ENCODE results near the gene ADAMTSL2.
"Not testable (repeated sequence)": the region's sequence is repeated elsewhere in the genome, so short reads cannot be mapped to it uniquely, and the experiment has no call there.

Gene ADAMTSL2

GRCh38 chr9:133560944-133561343, 26.4 kb downstream of the ADAMTSL2 start:
- no peak for DNase-seq

- DNase-seq, result no peak
Measured at GRCh38 chr9:133561976-133562554, 27.6 kb downstream of the ADAMTSL2 start.

GRCh38 chr9:133562611-133563290, 28.2 kb downstream of the ADAMTSL2 start:
- no peak for DNase-seq

- DNase-seq, result no peak
Measured at GRCh38 chr9:133563291-133563796, 28.8 kb downstream of the ADAMTSL2 start.

- DNase-seq, result not testable (repeated sequence)
Measured at GRCh38 chr9:133563814-133564213, 29.3 kb downstream of the ADAMTSL2 start.

- DNase-seq, result no peak
Measured at GRCh38 chr9:133564451-133565116, 30.1 kb downstream of the ADAMTSL2 start.

- DNase-seq, result no peak
Measured at GRCh38 chr9:133566382-133566781, 31.9 kb downstream of the ADAMTSL2 start.

GRCh38 chr9:133566817-133567216, 32.3 kb downstream of the ADAMTSL2 start:
- no peak for DNase-seq

- no peak for DNase-seq
Measured at GRCh38 chr9:133568186-133568585, 33.7 kb downstream of the ADAMTSL2 start.

- DNase-seq, result no peak
Measured at GRCh38 chr9:133569121-133569785, 34.7 kb downstream of the ADAMTSL2 start.

- no peak for DNase-seq
Measured at GRCh38 chr9:133569891-133570690, 35.6 kb downstream of the ADAMTSL2 start.

GRCh38 chr9:133570691-133571080, 36.2 kb downstream of the ADAMTSL2 start:
- DNase-seq, result no peak

GRCh38 chr9:133571391-133571890, 36.9 kb downstream of the ADAMTSL2 start:
- DNase-seq, result no peak

GRCh38 chr9:133571896-133572595, 37.5 kb downstream of the ADAMTSL2 start:
- DNase-seq, result no peak

- DNase-seq, result no peak
Measured at GRCh38 chr9:133572821-133573361, 38.4 kb downstream of the ADAMTSL2 start.

GRCh38 chr9:133573791-133574515, 39.4 kb downstream of the ADAMTSL2 start:
- DNase-seq, result no peak

- no peak for DNase-seq
Measured at GRCh38 chr9:133574771-133575170, 40.3 kb downstream of the ADAMTSL2 start.

GRCh38 chr9:133575186-133576030, 40.9 kb downstream of the ADAMTSL2 start:
- no peak for DNase-seq

- no peak for DNase-seq
Measured at GRCh38 chr9:133576031-133576874, 41.7 kb downstream of the ADAMTSL2 start.
